ENCODE results near the gene METTL25.

DNA sequence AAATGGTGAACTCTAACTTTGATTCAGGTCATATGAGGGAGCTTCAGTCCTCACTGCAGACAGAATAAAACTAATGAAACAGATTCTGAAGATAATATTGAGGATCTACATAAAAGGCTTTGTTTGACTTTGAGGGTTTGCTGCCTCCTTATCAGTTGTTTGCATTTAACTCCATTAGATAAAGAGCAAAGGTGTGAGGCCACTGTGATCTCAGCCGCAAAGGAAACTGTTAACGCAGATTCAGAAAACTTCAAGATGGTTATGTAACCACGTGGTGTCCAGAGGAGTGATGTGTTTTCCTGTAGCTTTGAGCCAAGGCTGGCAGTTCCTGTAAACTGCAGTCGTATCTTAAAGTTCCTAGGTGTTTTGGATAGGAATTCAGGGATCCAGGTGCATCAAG lies 67.8 kb downstream of the METTL25 start:
- TF ChIP-seq, protein P1, sequence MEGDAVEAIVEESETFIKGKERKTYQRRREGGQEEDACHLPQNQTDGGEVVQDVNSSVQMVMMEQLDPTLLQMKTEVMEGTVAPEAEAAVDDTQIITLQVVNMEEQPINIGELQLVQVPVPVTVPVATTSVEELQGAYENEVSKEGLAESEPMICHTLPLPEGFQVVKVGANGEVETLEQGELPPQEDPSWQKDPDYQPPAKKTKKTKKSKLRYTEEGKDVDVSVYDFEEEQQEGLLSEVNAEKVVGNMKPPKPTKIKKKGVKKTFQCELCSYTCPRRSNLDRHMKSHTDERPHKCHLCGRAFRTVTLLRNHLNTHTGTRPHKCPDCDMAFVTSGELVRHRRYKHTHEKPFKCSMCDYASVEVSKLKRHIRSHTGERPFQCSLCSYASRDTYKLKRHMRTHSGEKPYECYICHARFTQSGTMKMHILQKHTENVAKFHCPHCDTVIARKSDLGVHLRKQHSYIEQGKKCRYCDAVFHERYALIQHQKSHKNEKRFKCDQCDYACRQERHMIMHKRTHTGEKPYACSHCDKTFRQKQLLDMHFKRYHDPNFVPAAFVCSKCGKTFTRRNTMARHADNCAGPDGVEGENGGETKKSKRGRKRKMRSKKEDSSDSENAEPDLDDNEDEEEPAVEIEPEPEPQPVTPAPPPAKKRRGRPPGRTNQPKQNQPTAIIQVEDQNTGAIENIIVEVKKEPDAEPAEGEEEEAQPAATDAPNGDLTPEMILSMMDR (IDR thresholded peaks at IDR 0.05; ENCODE audit: low read length): no peak
- TF ChIP-seq EZH2 (optimal IDR thresholded peaks at IDR 0.05; ENCODE audit: low read depth, low read length): no peak
